CD4-positive, alpha-beta T cell treated with Interferon alpha-2 for 1 hour (primary cell): ENCODE results near the gene ZMYND8.
"Not testable (repeated sequence)": the region's sequence is repeated elsewhere in the genome, so short reads cannot be mapped to it uniquely, and the experiment has no call there.

ENCODE experiments used
- DNase-seq, 2 donors: peaks; one replicate each; pipeline ENCODE4 v3.0.0-alpha.2; 2020 to 2022

The ZMYND8 gene

DNA sequence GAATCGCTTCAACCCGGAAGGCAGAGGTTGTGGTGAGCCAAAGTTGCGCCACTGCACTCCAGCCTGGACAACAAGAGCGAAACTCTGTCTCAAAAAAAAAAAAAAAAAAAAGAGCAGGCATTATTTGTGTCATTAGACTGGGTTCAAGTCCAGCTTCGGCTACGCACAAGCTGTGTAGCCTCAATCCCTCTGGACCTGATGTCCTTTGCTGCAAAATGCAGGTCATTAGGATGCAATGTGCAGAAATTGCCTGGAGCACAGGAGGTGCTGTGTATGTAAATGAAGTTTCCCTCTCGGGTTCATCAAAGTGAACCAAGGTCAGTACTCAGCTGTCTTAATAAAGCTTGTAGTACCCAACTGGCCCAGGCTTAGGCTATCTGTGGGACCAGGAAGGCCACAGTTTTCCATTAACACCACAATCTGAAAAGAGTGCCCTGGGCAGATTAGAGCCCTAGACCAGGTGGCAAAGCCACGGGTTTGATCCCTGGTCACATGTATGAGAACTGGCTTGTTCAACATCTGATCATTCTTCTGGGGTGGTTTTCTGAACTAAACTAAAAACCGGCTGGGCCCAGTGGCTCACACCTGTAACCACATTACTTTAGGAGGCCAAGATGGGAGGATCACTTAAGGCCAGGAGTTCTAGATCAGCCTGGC, 155.3 kb downstream of the ZMYND8 start:
- DNase-seq: no peak

DNA sequence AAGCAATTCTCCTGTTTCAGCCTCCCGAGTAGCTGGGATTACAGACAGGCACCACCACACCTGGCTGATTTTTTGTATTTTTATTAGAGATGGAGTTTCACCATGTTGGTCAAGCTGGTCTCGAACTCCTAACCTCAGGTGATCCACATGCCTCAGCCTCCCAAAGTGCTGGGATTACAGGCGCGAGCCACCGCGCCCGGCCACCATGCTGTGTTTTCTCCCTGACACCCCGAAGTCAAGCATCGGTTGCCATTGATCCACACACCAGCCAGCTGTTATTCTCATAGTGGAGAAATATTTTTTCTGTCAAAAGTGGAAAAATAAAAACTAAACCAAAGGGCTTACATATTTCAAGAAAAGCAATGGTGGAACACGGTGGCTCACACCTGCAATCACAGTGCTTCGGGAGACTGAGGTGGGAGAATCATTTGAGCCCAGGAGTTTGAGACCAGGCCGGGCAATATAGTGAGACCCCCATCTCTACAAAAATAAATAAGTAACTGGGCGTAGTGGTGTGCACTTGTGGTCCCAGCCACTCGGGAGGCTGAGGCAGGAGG, 157.4 kb downstream of the ZMYND8 start:
- no peak for DNase-seq

DNA sequence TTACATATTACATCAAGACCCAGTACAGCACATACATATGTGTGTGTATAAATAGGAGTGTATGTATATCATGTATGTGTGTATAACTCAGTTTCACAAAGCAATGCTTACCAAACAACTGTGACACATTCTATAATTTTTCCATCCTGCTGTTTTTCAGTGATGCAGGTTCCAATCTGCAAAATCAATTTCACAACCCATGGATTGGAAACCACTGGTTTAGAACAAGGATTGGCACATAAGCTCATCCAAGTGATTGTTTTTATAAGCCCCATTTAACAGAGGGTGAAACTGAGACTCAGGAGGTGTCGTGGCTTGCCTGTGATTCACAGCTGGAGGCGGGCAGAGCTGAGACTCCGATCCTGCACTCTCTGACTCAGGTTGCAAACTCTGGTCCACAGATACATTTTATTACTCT, 158.2 kb downstream of the ZMYND8 start:
- DNase-seq: no peak

GRCh38 chr20:47196091-47197081, 160.1 kb downstream of the ZMYND8 start:
- DNase-seq: peak; percentile 59 to 74

- no peak for DNase-seq
Observed at GRCh38 chr20:47195573-47195972, 160.9 kb downstream of the ZMYND8 start.

DNA sequence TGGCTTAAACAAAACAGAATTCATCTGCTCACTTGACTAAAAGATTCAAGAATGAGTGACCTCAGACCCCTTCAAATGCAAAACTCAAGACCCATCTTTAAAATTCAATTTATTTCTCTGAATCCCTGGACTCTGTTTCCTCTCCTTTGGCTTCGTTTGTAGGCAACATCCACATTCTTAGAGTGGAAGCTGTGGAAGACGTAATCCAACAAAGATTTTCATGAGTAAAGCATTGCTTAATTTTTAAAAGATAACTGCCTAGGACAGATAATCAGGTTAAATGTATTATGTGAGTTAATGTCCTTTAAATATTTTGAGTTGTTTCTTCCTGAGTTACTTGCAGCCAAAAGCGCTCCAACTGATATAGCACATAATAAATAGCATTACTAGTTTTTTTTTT, 164.5 kb downstream of the ZMYND8 start:
- no peak for DNase-seq

DNA sequence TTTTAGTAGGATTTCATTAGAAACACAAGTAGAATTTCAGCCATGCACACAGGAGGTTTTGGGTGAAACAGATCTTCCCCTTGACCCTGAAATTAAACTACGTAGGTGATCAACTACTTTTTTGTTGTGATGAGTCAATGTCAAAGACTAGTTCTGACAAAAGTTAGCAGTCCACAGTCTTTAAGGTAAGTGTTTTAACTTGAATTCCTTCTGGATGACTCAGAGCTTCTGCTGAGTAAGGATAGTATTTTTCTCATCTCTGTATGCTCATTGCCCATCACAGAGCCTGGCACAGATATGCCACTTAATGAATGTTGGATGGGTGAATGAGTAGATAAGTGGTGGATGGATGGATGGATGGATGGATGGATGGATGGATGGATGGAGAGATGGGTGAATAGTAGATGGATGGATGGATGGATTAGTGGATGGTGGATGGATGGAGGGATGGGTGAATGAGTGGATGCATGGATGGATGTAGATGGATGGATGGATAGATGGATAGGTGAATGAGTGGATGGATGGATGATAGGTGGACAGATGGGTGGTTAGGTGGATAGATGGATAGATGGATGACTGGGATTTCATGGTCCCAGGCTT, 165.3 kb downstream of the ZMYND8 start:
- no peak for DNase-seq

- DNase-seq: no peak
Observed at GRCh38 chr20:47189060-47189459, 167.4 kb downstream of the ZMYND8 start.

- peak in 1 of 2 donors; percentile 15 for DNase-seq
Observed at GRCh38 chr20:47188540-47188939, 168.0 kb downstream of the ZMYND8 start.

GRCh38 chr20:47187450-47188195, 168.9 kb downstream of the ZMYND8 start:
- peak in 1 of 2 donors; percentile 31 for DNase-seq

DNA sequence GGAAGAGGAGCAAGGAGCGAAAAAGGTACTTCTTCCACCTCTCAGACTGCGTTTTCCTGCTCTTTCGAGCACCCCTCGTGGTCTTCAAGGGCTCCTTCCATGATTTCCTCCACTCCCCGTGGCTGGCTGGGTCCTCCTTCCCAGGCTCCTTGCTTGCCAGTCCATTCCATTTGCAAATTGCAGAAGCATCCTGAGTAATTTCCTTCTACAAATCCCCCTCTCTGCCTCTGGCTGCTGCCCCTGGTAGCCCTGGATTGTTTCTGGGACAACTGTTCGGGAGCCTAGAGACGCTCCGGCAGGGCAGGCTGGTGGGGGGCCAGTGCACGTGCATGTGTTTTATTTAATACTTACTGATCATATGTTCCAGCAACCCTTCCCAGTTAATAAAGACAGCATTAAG, 173.1 kb downstream of the ZMYND8 start:
- DNase-seq: no peak

DNA sequence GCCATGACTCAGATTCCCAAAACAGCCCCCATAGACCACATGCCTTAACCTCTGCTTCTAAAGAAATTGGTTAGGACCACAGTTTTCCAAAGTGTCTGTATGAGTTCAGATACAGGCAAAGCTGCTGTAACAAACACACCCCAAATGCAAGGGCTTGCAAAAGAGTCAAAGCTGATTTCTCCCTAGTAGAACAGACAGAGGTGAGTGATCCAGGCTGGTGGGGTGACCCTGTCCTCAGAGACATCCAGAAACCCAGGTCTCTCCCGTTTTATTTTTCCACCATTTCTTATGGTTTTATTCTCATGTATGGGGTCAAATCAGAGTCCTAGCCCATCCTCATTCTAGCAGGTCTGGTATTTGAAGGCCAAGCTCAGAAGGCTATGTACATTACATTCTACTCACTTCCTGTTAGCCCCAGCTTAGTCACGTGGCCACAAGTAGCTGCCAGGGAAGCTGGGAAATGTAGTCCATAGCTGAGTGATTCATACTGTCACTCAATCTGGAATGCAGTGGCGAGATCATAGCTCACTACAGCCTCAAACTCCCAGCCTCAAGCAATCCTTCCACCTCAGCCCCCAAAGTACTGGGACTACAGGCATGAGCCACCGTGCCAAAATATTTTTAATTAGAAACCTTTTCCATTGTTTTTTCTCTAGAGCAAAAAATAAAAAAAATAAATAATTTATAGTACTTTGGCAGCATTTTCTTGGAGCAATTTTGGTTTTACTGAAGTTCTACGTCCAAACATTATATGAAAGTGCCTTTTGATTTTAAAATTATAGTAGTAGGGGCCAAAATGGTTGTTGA, 175.2 kb downstream of the ZMYND8 start:
- peak in 1 of 2 donors; percentile 24 for DNase-seq

- no peak for DNase-seq
Observed at GRCh38 chr20:47179267-47179666, 177.2 kb downstream of the ZMYND8 start.

DNA sequence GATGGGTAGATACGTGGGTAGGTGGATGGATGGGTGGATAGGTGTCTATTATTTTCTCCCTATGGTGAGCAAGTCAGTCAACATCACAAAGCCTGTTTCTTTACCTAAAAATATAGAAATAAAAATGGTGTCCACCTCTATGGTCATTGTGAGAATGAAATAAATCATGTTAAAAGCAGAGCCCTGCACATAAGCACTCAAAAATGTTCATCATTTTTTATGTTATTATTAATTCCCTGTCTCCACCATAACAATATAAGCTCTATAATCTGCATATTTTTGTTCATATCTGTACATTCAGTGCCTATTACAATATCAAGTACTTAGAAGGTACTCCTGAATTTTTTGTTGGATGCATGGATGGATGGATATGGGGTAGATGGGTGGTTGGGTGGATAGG, 177.6 kb downstream of the ZMYND8 start:
- DNase-seq: no peak

GRCh38 chr20:47178277-47178676, 178.2 kb downstream of the ZMYND8 start:
- DNase-seq: no peak

DNA sequence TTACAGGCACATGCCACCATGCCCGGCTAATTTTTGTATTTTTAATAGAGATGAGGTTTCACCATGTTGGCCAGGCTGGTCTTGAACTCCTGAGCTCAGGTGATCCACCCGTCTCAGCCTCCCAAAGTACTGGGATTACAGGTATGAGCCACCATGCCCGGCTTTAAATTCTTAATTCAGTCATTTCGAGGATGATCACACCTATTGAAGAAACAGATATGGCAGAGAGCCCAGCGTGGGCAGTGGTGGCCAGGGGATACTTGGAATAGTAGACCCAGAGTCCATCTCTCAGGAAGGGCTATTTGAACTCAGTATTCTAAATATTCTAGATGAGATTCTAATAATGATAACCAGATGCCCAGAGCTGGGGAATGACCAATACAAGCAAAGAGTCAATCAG, 180.3 kb downstream of the ZMYND8 start:
- not testable (repeated sequence) for DNase-seq

- no peak for DNase-seq
Observed at GRCh38 chr20:47175493-47175892, 181.0 kb downstream of the ZMYND8 start.

DNA sequence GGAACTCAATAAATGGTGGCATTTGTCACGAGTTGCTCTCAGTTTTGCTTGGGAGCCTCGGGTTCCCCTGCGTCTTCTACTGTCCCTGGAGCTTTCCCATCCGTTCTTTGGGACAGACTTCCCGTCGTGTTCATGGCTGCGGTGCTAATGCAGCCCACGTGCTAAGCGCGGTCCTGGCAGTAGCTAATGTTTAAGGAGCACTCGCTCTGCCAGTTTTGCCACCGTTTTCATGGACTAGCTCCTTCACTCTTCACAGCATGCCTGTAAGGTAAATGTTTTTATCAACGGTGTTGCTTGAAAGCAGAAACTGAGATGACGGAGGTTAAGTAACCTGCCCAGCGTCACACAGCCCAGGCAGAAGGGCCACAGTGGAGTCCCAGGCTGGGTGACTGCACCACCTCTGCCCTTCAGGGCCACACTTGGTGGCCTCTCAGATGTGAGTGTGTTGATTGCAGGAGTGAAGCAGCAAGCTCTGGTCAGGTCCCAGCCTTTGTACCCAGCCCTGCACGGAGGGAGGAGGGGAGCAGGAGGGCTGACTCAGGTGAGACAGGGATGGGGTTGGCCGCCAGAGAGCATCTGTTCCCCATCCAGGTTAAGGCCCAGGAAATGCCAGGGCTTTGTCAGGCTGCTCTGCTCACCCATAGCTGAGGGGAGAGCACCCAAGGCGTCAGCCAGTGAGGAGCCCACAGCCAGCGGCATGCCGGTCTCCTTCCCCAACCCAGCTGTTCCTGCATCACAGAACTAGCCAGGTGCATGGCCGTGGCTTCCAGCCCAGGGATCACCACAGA, 181.8 kb downstream of the ZMYND8 start:
- DNase-seq: no peak

- no peak for DNase-seq
Observed at GRCh38 chr20:47173596-47174216, 182.8 kb downstream of the ZMYND8 start.

- DNase-seq: no peak
Observed at GRCh38 chr20:47172579-47172978, 183.9 kb downstream of the ZMYND8 start.
